PC-9 (cell line): Measurements from ENCODE around the gene DNAJC28. TPM values are rescaled to one million over a fixed set of nuclear protein-coding genes. Genes with fewer than 3 reads are reported as not detected.
A peak's percentile ranks its signal among the peaks of the same experiment; 100 is the strongest.

Experiments
- BruUV-seq: library from RNA; stranded (reverse); fragments of 400-500 nt; replicated peaks from 2 replicates; lab custom pipeline; 2021; lab: Mats Ljungman, UMichigan
- CTCF ChIA-PET: fragments of 300-600 bp; sonication (Branson Sonifier 250); formaldehyde crosslinking; loops from one replicate; lab custom pipeline; 2022; ENCODE audit warnings: antibody characterized with exemption; lab: Charles Lee
- POLR2A ChIA-PET: fragments of 300-600 bp; sonication (Branson Sonifier 250); formaldehyde crosslinking; loops from one replicate; lab custom pipeline; 2022; ENCODE audit warnings: antibody characterized with exemption; ENCODE audit not compliant: unreplicated experiment; lab: Charles Lee
- DNase-seq, 2 experiments: peaks; one replicate each; pipeline versions ENCODE4 v3.0.0 to v3.0.0-alpha.2; 2015 to 2022; ENCODE audit warnings: mixed read lengths in 1 of 2
- H2AFZ ChIP-seq: fragments of 200-600 bp; sonication (generic); 2 replicates; pipeline ENCODE4 v1.8.1; 2017; ENCODE audit warnings: antibody characterized with exemption
- H3F3A ChIP-seq: fragments of 200-600 bp; sonication (generic); 2 replicates; pipeline ENCODE4 v1.8.1; 2017; ENCODE audit warnings: antibody characterized with exemption, mild to moderate bottlenecking, low read depth; ENCODE audit not compliant: insufficient read depth
- H3K27ac ChIP-seq: fragments of 200-600 bp; sonication (generic); 2 replicates; pipeline ENCODE4 v1.6.1; 2016; ENCODE audit warnings: mixed run types
- H3K27me3 ChIP-seq: fragments of 200-600 bp; sonication (generic); 2 replicates; pipeline ENCODE4 v1.6.1; 2016; ENCODE audit warnings: low read depth, mixed run types; ENCODE audit not compliant: insufficient read depth
- H3K36me3 ChIP-seq: fragments of 200-600 bp; sonication (generic); 2 replicates; pipeline ENCODE4 v1.6.1; 2016; ENCODE audit warnings: low read depth, mixed run types
- H3K4me1 ChIP-seq: fragments of 200-600 bp; sonication (generic); replicated peaks from 2 replicates; pipeline ENCODE4 v1.6.1; 2016; ENCODE audit warnings: mixed run types; ENCODE audit not compliant: insufficient read depth
- H3K4me2 ChIP-seq: fragments of 200-600 bp; sonication (generic); 2 replicates; pipeline ENCODE4 v1.6.1; 2017; ENCODE audit warnings: mixed run types
- H3K4me3 ChIP-seq: fragments of 200-600 bp; sonication (generic); 2 replicates; pipeline ENCODE4 v1.6.1; 2016; ENCODE audit warnings: mixed run types
- H3K79me2 ChIP-seq: fragments of 200-600 bp; sonication (generic); 2 replicates; pipeline ENCODE4 v1.6.1; 2017; ENCODE audit warnings: low read depth, mixed run types
- H3K9me2 ChIP-seq: fragments of 200-600 bp; sonication (generic); 2 replicates; pipeline ENCODE4 v1.8.1; 2017; ENCODE audit warnings: mild to moderate bottlenecking; ENCODE audit not compliant: insufficient read depth
- H3K9me3 ChIP-seq: fragments of 200-600 bp; sonication (generic); 2 replicates; pipeline ENCODE4 v1.8.1; 2016; ENCODE audit warnings: low read depth; ENCODE audit not compliant: insufficient read depth
- H4K20me1 ChIP-seq: fragments of 200-600 bp; sonication (generic); 2 replicates; pipeline ENCODE4 v1.8.1; 2017; ENCODE audit not compliant: insufficient read depth
- EZH2 ChIP-seq: fragments of 200-600 bp; sonication (generic); IDR thresholded peaks from 2 replicates; pipeline ENCODE4 v1.8.0; 2017; ENCODE audit warnings: antibody characterized with exemption, low read depth
- intact Hi-C: fragments of 100-400 bp; cut with micrococcal nuclease; formaldehyde crosslinking; loops from one replicate; pipeline ENCODE4 v1.10.0; 2022; ENCODE audit not compliant: unreplicated experiment
- total RNA-seq: library from RNA; stranded (reverse); gene quantifications from 2 replicates; pipeline ENCODE4 v1.2.3, GENCODE V29; 2021
- TF ChIP-seq, protein P1 (sequence below): fragments of 200-600 bp; sonication (generic); conservative IDR thresholded peaks from 2 replicates; pipeline ENCODE4 v1.6.1; 2017; ENCODE audit warnings: mixed run types, antibody characterized with exemption, mild to moderate bottlenecking, moderate library complexity

The DNAJC28 gene
- total RNA-seq, 1 experiment from 2014 or later = 1.1 TPM

DNA sequence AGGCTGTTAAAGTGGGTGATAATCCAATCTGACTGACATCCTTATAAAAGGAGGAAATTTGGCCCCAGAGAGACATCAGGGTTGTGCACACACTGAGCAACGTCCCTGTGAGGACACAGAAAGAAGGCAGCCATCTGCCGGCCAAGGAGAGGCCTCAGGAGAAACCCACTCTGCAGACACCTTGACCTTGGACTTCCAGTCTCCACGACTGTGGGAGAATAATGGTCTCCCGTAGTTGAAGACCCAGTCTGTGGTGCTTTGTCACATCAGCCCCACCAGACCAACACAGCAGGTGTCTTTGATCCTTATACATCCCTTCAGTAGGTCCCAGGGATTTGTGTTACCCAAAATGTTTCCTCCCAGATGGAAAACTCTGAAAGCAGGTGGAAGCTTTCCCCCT lies 4.2 kb upstream of the DNAJC28 start:
- ChIA-PET POLR2A (no interaction called here), CTCF (no interaction called here)
- TF ChIP-seq, protein P1, sequence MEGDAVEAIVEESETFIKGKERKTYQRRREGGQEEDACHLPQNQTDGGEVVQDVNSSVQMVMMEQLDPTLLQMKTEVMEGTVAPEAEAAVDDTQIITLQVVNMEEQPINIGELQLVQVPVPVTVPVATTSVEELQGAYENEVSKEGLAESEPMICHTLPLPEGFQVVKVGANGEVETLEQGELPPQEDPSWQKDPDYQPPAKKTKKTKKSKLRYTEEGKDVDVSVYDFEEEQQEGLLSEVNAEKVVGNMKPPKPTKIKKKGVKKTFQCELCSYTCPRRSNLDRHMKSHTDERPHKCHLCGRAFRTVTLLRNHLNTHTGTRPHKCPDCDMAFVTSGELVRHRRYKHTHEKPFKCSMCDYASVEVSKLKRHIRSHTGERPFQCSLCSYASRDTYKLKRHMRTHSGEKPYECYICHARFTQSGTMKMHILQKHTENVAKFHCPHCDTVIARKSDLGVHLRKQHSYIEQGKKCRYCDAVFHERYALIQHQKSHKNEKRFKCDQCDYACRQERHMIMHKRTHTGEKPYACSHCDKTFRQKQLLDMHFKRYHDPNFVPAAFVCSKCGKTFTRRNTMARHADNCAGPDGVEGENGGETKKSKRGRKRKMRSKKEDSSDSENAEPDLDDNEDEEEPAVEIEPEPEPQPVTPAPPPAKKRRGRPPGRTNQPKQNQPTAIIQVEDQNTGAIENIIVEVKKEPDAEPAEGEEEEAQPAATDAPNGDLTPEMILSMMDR = no peak
- no peak for TF ChIP-seq EZH2
- intact Hi-C loops = no loop called here
- Histone ChIP-seq H3K79me2 (no peaks in the 10 kb centered on the region), H3K4me2 (no peak overlapping the region), H3K9me3 (no peaks in the 10 kb centered on the region), H3K27ac (no peak overlapping the region), H3F3A (no peaks in the 10 kb centered on the region; the same call in 1 of the 2 replicates), H4K20me1 (no peaks in the 10 kb centered on the region), H3K27me3 (no peaks in the 10 kb centered on the region), H3K4me3 (no peak overlapping the region), H3K4me1 (no peaks in the 10 kb centered on the region), H3K9me2 (no peaks in the 10 kb centered on the region), H3K36me3 (no peaks in the 10 kb centered on the region), H2AFZ (no peak overlapping the region)
- DNase-seq = no peak
- no TSS peak for BruUV-seq

GRCh38 chr21:33493756-33494155 lies 2.2 kb upstream of the DNAJC28 start:
- Histone ChIP-seq H3K4me3 (no peak overlapping the region), H2AFZ (no peak overlapping the region), H3K27ac (no peak overlapping the region), H3K9me3 (no peaks in the 10 kb centered on the region), H4K20me1 (no peaks in the 10 kb centered on the region), H3K79me2 (no peaks in the 10 kb centered on the region), H3K27me3 (no peaks in the 10 kb centered on the region), H3F3A (no peaks in the 10 kb centered on the region; the same call in 1 of the 2 replicates), H3K9me2 (no peaks in the 10 kb centered on the region), H3K4me2 (no peak overlapping the region), H3K4me1 (no peaks in the 10 kb centered on the region), H3K36me3 (no peaks in the 10 kb centered on the region)
- no TSS peak for BruUV-seq
- ChIA-PET CTCF (no interaction called here), POLR2A (no interaction called here)
- intact Hi-C loops = loop anchor here (5.0 kb wide), 1 partner anchor 49 kb away; the partner anchor contains the start of genes GART and SON
- TF ChIP-seq, protein P1 = no peak
- no peak for TF ChIP-seq EZH2
- DNase-seq = no peak

DNA sequence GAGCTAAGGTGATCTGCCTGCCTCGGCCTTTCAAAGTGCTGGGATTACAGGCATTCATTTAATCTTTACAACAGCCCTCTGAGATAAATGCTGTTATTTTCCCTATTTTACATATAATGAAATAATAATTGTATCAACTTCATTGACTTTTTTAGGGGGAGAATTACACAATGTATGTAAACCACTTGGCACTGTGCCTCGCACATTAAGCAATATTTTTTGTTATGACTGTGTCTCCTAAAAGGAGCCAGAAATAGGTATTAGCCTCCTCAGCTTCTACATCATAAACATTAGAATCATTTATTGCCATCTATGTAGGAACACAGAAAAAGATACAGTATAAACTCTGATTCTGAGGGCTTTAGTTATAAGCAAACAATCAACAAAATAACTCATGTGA lies 1.1 kb upstream of the DNAJC28 start:
- DNase-seq = no peak
- ChIA-PET POLR2A (no interaction called here), CTCF (no interaction called here)
- H3F3A ChIP-seq = no peaks in the 10 kb centered on the region; the same call in 1 of the 2 replicates
- H4K20me1 ChIP-seq = no peaks in the 10 kb centered on the region
- no peak overlapping the region for H3K27ac ChIP-seq
- TF ChIP-seq EZH2 = no peak
- TF ChIP-seq, protein P1 = no peak
- no peak overlapping the region for H3K4me3 ChIP-seq
- no peak overlapping the region for H2AFZ ChIP-seq
- intact Hi-C loops = loop anchor here (5.0 kb wide), 1 partner anchor 50 kb away; the partner anchor contains the start of genes GART and SON
- no peaks in the 10 kb centered on the region for H3K27me3 ChIP-seq
- no peaks in the 10 kb centered on the region for H3K9me2 ChIP-seq
- H3K4me1 ChIP-seq = no peaks in the 10 kb centered on the region
- no peaks in the 10 kb centered on the region for H3K36me3 ChIP-seq
- no peaks in the 10 kb centered on the region for H3K9me3 ChIP-seq
- no TSS peak for BruUV-seq
- H3K79me2 ChIP-seq = no peaks in the 10 kb centered on the region
- peak overlapping the region; percentile 80; the same call in 1 of the 2 replicates for H3K4me2 ChIP-seq
